Measurements from ENCODE around the gene NEK6. TPM values are rescaled to one million over a fixed set of nuclear protein-coding genes. Genes with fewer than 3 reads are reported as not detected.

NEK6 gene
- total and polyA plus RNA-seq, 10 of the 15 experiments (the other 5 are each of a cell fraction or from before 2014, with no cell fraction given): 31.3 to 161 (median 89.2) TPM

DNA sequence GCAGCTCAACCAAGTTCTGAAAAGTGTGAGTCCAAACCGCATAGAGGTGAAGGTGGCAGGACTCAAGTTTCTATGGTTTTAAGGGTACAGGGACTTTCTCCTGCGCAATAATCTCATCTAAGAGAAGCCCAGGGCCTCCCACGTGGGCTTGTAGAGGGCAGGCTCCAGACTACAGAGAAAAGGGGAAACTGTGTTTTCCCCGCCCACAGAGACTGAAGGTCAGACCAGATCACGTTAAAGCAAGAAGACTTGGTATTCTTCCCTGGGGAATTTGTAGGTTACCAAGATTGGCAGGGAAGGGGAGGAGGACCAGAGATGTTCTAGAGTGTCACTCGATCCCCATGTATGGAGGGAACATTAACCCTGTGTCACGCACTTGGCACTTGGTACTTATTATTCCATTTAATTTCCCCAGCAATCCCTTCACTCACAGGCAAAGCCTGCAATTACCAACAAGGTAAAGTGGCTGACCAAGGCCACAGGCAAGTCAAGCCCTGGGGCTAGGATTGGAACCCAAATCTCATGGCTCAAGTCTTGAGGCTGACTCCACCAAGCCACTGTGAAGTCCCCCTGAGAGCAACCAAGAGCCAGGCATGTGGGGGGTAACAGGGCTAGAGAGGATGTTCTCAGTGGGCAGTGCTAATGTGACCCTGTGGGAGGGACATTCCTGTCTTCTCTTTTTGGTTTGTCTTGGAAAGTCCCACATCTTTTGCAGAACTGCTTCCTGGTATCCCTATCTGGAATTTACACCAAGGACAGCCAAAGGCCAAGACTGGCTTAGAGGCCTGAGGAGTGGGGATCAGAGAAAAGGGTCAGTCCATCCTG, 18.3 kb upstream of the NEK6 start (continued):
- TF ChIP-seq, protein P1, sequence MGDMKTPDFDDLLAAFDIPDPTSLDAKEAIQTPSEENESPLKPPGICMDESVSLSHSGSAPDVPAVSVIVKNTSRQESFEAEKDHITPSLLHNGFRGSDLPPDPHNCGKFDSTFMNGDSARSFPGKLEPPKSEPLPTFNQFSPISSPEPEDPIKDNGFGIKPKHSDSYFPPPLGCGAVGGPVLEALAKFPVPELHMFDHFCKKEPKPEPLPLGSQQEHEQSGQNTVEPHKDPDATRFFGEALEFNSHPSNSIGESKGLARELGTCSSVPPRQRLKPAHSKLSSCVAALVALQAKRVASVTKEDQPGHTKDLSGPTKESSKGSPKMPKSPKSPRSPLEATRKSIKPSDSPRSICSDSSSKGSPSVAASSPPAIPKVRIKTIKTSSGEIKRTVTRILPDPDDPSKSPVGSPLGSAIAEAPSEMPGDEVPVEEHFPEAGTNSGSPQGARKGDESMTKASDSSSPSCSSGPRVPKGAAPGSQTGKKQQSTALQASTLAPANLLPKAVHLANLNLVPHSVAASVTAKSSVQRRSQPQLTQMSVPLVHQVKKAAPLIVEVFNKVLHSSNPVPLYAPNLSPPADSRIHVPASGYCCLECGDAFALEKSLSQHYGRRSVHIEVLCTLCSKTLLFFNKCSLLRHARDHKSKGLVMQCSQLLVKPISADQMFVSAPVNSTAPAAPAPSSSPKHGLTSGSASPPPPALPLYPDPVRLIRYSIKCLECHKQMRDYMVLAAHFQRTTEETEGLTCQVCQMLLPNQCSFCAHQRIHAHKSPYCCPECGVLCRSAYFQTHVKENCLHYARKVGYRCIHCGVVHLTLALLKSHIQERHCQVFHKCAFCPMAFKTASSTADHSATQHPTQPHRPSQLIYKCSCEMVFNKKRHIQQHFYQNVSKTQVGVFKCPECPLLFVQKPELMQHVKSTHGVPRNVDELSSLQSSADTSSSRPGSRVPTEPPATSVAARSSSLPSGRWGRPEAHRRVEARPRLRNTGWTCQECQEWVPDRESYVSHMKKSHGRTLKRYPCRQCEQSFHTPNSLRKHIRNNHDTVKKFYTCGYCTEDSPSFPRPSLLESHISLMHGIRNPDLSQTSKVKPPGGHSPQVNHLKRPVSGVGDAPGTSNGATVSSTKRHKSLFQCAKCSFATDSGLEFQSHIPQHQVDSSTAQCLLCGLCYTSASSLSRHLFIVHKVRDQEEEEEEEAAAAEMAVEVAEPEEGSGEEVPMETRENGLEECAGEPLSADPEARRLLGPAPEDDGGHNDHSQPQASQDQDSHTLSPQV (IDR thresholded peaks at IDR 0.05): no peak
- TF ChIP-seq HDGF (IDR thresholded peaks at IDR 0.05): 0 out of 2 replicates have a peak, but pooled peaks have one; percentile 59
- TF ChIP-seq SUZ12 (IDR thresholded peaks at IDR 0.05; ENCODE audit: unreplicated experiment): no peak
- TF ChIP-seq GABPA (IDR thresholded peaks at IDR 0.05; ENCODE audit: low read depth): no peak
- TF ChIP-seq MEF2B (IDR thresholded peaks at IDR 0.05; ENCODE audit: partially characterized antibody, poor library complexity, severe bottlenecking): peak; percentile 88
- peak in 1 of 2 experiments; percentile 58; a peak in 2 of 3 replicates for TF ChIP-seq EGR1 (IDR thresholded peaks at IDR 0.05; ENCODE audit: borderline replicate concordance in 1 of 2, low read depth in 2 of 2, low read length in 2 of 2)
- no peak for TF ChIP-seq NFYB (IDR thresholded peaks at IDR 0.05; ENCODE audit: insufficient read depth, low read depth, low read length)
- TF ChIP-seq, protein P2, sequence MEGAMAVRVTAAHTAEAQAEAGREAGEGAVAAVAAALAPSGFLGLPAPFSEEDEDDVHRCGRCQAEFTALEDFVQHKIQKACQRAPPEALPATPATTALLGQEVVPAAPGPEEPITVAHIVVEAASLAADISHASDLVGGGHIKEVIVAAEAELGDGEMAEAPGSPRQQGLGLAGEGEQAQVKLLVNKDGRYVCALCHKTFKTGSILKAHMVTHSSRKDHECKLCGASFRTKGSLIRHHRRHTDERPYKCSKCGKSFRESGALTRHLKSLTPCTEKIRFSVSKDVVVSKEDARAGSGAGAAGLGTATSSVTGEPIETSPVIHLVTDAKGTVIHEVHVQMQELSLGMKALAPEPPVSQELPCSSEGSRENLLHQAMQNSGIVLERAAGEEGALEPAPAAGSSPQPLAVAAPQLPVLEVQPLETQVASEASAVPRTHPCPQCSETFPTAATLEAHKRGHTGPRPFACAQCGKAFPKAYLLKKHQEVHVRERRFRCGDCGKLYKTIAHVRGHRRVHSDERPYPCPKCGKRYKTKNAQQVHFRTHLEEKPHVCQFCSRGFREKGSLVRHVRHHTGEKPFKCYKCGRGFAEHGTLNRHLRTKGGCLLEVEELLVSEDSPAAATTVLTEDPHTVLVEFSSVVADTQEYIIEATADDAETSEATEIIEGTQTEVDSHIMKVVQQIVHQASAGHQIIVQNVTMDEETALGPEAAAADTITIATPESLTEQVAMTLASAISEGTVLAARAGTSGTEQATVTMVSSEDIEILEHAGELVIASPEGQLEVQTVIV (IDR thresholded peaks at IDR 0.05; ENCODE audit: borderline replicate concordance, partially characterized antibody): no peak
- TF ChIP-seq TARDBP (IDR thresholded peaks at IDR 0.05; ENCODE audit: borderline replicate concordance): no peak
- no peak for TF ChIP-seq FOXK2 (IDR thresholded peaks at IDR 0.05)
- no peak for TF ChIP-seq WRNIP1 (IDR thresholded peaks at IDR 0.05; ENCODE audit: borderline replicate concordance, low read depth, low read length)
- TF ChIP-seq SPI1 (IDR thresholded peaks at IDR 0.05; ENCODE audit: borderline replicate concordance, insufficient read depth, low read depth, low read length): peak; percentile 34; the same call in 1 of the 2 replicates
- TF ChIP-seq NR2F1 (conservative IDR thresholded peaks at IDR 0.05): peak; percentile 92
- TF ChIP-seq, protein P3, sequence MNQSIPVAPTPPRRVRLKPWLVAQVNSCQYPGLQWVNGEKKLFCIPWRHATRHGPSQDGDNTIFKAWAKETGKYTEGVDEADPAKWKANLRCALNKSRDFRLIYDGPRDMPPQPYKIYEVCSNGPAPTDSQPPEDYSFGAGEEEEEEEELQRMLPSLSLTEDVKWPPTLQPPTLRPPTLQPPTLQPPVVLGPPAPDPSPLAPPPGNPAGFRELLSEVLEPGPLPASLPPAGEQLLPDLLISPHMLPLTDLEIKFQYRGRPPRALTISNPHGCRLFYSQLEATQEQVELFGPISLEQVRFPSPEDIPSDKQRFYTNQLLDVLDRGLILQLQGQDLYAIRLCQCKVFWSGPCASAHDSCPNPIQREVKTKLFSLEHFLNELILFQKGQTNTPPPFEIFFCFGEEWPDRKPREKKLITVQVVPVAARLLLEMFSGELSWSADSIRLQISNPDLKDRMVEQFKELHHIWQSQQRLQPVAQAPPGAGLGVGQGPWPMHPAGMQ (IDR thresholded peaks at IDR 0.05; ENCODE audit: borderline replicate concordance): no peak
- TF ChIP-seq DPF2 (IDR thresholded peaks at IDR 0.05): peak; percentile 86
- TF ChIP-seq JUNB (IDR thresholded peaks at IDR 0.05): no peak
- TF ChIP-seq SUPT20H (IDR thresholded peaks at IDR 0.05; ENCODE audit: borderline replicate concordance, control insufficient read depth, low read depth, low read length): no peak
- no peak for TF ChIP-seq PAX8 (IDR thresholded peaks at IDR 0.05)
- no peak for TF ChIP-seq CBX5 (IDR thresholded peaks at IDR 0.05; ENCODE audit: low read depth)
- TF ChIP-seq, protein P4, sequence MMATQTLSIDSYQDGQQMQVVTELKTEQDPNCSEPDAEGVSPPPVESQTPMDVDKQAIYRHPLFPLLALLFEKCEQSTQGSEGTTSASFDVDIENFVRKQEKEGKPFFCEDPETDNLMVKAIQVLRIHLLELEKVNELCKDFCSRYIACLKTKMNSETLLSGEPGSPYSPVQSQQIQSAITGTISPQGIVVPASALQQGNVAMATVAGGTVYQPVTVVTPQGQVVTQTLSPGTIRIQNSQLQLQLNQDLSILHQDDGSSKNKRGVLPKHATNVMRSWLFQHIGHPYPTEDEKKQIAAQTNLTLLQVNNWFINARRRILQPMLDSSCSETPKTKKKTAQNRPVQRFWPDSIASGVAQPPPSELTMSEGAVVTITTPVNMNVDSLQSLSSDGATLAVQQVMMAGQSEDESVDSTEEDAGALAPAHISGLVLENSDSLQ (IDR thresholded peaks at IDR 0.05): peak; percentile 85
- 0 out of 2 replicates have a peak, but pooled peaks have one; percentile 45 for TF ChIP-seq ZBED1 (IDR thresholded peaks at IDR 0.05; ENCODE audit: borderline replicate concordance)

Measured in GM12878 (cell line).